ENCODE data around the gene EXD1. TPM values are rescaled to one million over a fixed set of nuclear protein-coding genes. Genes with fewer than 3 reads are reported as not detected.
"Not testable (repeated sequence)": the region's sequence is repeated elsewhere in the genome, so short reads cannot be mapped to it uniquely, and the experiment has no call there.

Gene EXD1
- total RNA-seq, 1 donor from 2014 or later, result not detected

GRCh38 chr15:41148065-41148464 lies 82.5 kb downstream of the EXD1 start:
- Mint-ChIP-seq H3K27ac (no peak overlapping the region), H3K4me1 (peaks cover 8% of the 10 kb centered on the region)
- no peak for TF ChIP-seq CTCF (IDR thresholded peaks at IDR 0.05; ENCODE audit: unreplicated experiment)

DNA sequence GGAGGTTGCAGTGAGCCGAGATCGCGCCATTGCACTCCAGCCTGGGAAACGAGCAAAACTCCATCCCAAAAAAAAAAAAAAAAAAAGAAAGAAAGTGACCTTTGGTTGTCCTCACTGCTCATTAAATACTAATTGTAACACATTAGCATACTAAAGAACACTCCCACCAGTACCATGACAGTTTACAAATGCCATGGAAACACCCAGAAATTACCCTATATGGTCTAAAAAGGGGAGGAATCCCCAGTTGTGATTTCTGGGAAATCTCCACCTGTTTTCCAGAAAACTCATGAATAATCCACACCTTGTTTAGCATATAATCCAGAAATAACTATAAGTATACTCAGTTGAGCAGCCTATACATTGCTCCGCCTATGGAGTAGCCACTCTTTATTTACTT lies 90.9 kb downstream of the EXD1 start:
- no peaks in the 10 kb centered on the region for H3K27me3 Mint-ChIP-seq (ENCODE audit: low read depth)

More at GRCh38 chr15:41148065-41148464, 82.5 kb downstream of the EXD1 start:
- no peak for DNase-seq (ENCODE audit: low spot score in 2 of 2, unreplicated experiment in 2 of 2)
- Mint-ChIP-seq H3K9me3 (peaks cover 5% of the 10 kb centered on the region), H3K27me3 (ENCODE audit: low read depth) (no peaks in the 10 kb centered on the region), H3K36me3 (no peaks in the 10 kb centered on the region), H3K4me3 (no peak overlapping the region)

GRCh38 chr15:41139112-41139511 lies 91.4 kb downstream of the EXD1 start:
- not testable (repeated sequence) for H3K27ac Mint-ChIP-seq; H3K9me3 Mint-ChIP-seq; H3K27me3 Mint-ChIP-seq (ENCODE audit: low read depth); H3K4me3 Mint-ChIP-seq; H3K36me3 Mint-ChIP-seq; H3K4me1 Mint-ChIP-seq; DNase-seq (ENCODE audit: low spot score in 2 of 2, unreplicated experiment in 2 of 2)

More for the DNA sequence above, 90.9 kb downstream of the EXD1 start:
- no peak overlapping the region for H3K4me3 Mint-ChIP-seq
- no peaks in the 10 kb centered on the region for H3K36me3 Mint-ChIP-seq
- TF ChIP-seq CTCF (IDR thresholded peaks at IDR 0.05; ENCODE audit: unreplicated experiment), result no peak
- no peak for DNase-seq (ENCODE audit: low spot score in 2 of 2, unreplicated experiment in 2 of 2)
- H3K9me3 Mint-ChIP-seq, result no peaks in the 10 kb centered on the region
- H3K27ac Mint-ChIP-seq, result no peak overlapping the region
- H3K4me1 Mint-ChIP-seq, result no peaks in the 10 kb centered on the region

DNA sequence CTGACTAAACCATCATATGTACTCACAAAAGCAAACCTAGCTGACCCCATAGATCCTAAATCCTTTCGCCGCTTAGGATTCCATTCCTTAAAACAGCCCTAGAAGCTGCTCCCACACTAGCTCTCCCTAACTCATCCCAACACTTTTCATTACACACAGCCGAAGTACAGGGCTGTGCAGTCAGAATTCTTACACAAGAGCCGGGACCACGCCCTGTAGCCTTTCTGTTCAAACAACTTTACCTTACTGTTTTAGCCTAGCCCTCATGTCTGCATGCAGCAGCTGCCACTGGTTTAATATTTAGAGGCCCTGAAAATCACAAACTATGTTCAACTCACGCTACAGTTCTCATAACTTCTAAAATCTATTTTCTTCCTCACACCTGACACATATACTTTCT lies 95.0 kb downstream of the EXD1 start:
- not testable (repeated sequence) for H3K27ac Mint-ChIP-seq; H3K4me3 Mint-ChIP-seq; H3K9me3 Mint-ChIP-seq; DNase-seq (ENCODE audit: low spot score in 2 of 2, unreplicated experiment in 2 of 2); H3K36me3 Mint-ChIP-seq; H3K4me1 Mint-ChIP-seq
- H3K27me3 Mint-ChIP-seq (ENCODE audit: low read depth), result peaks cover 12% of the 10 kb centered on the region

DNA sequence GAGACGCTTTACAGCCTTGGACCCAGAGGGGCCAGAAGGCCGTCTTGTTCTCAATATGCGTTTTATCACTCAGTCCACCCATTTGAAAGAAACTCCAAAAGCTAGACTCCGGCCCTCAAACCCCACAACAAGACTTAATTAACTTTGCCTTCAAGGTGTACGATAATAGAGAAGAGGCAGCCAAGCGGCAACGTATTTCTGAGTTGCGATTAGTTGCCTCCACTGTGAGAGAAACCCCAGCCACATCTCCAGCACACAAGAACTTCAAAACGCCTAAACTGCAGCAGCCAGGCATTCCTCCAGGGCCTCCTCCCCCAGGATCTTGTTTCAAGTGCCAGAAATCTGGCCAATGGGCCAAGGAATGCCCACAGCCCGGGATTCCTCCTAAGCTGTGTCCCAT lies 97.1 kb downstream of the EXD1 start:
- Mint-ChIP-seq H3K4me1 (no peaks in the 10 kb centered on the region), H3K36me3 (no peaks in the 10 kb centered on the region), H3K9me3 (peaks cover 7% of the 10 kb centered on the region), H3K4me3 (no peak overlapping the region), H3K27me3 (ENCODE audit: low read depth) (peaks cover 12% of the 10 kb centered on the region), H3K27ac (no peak overlapping the region)
- no peak for DNase-seq (ENCODE audit: low spot score in 2 of 2, unreplicated experiment in 2 of 2)
- TF ChIP-seq CTCF (IDR thresholded peaks at IDR 0.05; ENCODE audit: unreplicated experiment), result no peak

Other genes with a start within 250 kb of the EXD1 start
- gene INO80, start 114.5 kb downstream of the EXD1 start, total RNA-seq, result 22.4 to 24.6 TPM (median 23.7 TPM) in 3 replicates
- gene CHP1, start 511 bp upstream of the EXD1 start, total RNA-seq, result 51.8 to 58.4 TPM (median 54.1 TPM) in 3 replicates
- 5.3 to 5.9 TPM (median 5.6 TPM) in 3 replicates for gene OIP5, start 101.8 kb upstream of the EXD1 start, total RNA-seq
- 45.4 to 52.5 TPM (median 46.1 TPM) in 3 replicates for gene NUSAP1, start 102.1 kb upstream of the EXD1 start, total RNA-seq
- gene NDUFAF1, start 171.7 kb upstream of the EXD1 start, total RNA-seq, result 13.3 to 14.1 TPM (median 13.4 TPM) in 3 replicates
- gene RTF1, start 186.3 kb upstream of the EXD1 start, total RNA-seq, result 58.1 to 66.9 TPM (median 63.5 TPM) in 3 replicates

Measured in mesothelial cell of epicardium (in vitro differentiated cells).